HepG2 (cell line): ENCODE measurements around the gene UBE2M. TPM values are rescaled to one million over a fixed set of nuclear protein-coding genes. Genes with fewer than 3 reads are reported as not detected.
A peak's percentile ranks its signal among the peaks of the same experiment; 100 is the strongest.

Source experiments
- AKAP8 ChIP-seq: sonication (generic); formaldehyde crosslinking; IDR thresholded peaks from 2 replicates; pipeline ENCODE4 v1.5.1; 2020; ENCODE audit warnings: mild to moderate bottlenecking, missing genetic modification reagents
- ATF1 ChIP-seq: IDR thresholded peaks from 2 replicates; pipeline ENCODE4 v1.6.1; 2016; ENCODE audit warnings: mild to moderate bottlenecking, control low read depth
- ATRX ChIP-seq: sonication (generic); formaldehyde crosslinking; IDR thresholded peaks from 2 replicates; pipeline ENCODE4 v1.4.0; 2020; ENCODE audit warnings: missing genetic modification reagents, borderline replicate concordance
- ERF ChIP-seq: IDR thresholded peaks from 2 replicates; pipeline ENCODE4 v1.6.1; 2018; ENCODE audit warnings: missing biosample characterization, missing genetic modification reagents
- HNF4G ChIP-seq, 2 experiments: sonication (generic) in 1 of 2; formaldehyde crosslinking in 1 of 2; IDR thresholded peaks; 2 replicates each; pipeline versions ENCODE4 v1.4.0 to v1.6.1; 2011 to 2020; ENCODE audit warnings: borderline replicate concordance in 2 of 2, low read depth in 2 of 2, mild to moderate bottlenecking in 2 of 2, low read length in 1 of 2, missing genetic modification reagents in 1 of 2, moderate library complexity in 1 of 2
- IKZF1 ChIP-seq: fragments of 450-650 bp; IDR thresholded peaks from 2 replicates; pipeline ENCODE4 v1.7.1; 2016
- KLF15 ChIP-seq: sonication (generic); formaldehyde crosslinking; IDR thresholded peaks from 2 replicates; pipeline ENCODE4 v1.8.1; 2023; ENCODE audit warnings: borderline replicate concordance, mild to moderate bottlenecking, inconsistent platforms, missing genetic modification reagents, mixed read lengths
- NR2C2 ChIP-seq: sonication (generic); formaldehyde crosslinking; IDR thresholded peaks from 2 replicates; pipeline ENCODE4 v1.4.0; 2020; ENCODE audit warnings: missing genetic modification reagents, mild to moderate bottlenecking, moderate library complexity, borderline replicate concordance
- PCBP1 ChIP-seq: fragments of 200-400 bp; formaldehyde crosslinking; IDR thresholded peaks from 2 replicates; pipeline ENCODE4 v1.6.1; 2017; ENCODE audit warnings: mild to moderate bottlenecking, low read depth, low read length, borderline replicate concordance
- PLRG1 ChIP-seq: fragments of 450-650 bp; conservative IDR thresholded peaks from 2 replicates; pipeline ENCODE4 v1.6.1; 2016
- SMARCC2 ChIP-seq: fragments of 450-650 bp; IDR thresholded peaks from 2 replicates; pipeline ENCODE4 v1.6.1; 2017; ENCODE audit warnings: antibody characterized with exemption, mild to moderate bottlenecking
- TBX2 ChIP-seq: sonication (generic); formaldehyde crosslinking; IDR thresholded peaks from 2 replicates; pipeline ENCODE4 v1.5.0; 2020; ENCODE audit warnings: missing genetic modification reagents, mild to moderate bottlenecking, borderline replicate concordance
- ZBTB20 ChIP-seq: sonication (generic); formaldehyde crosslinking; IDR thresholded peaks from 2 replicates; pipeline ENCODE4 v1.8.1; 2023; ENCODE audit warnings: missing genetic modification reagents, low read depth, mild to moderate bottlenecking, borderline replicate concordance
- ZBTB7A ChIP-seq: sonication (generic); formaldehyde crosslinking; IDR thresholded peaks from 2 replicates; pipeline ENCODE4 v1.8.0; 2022; ENCODE audit warnings: mild to moderate bottlenecking, missing genetic modification reagents
- ZNF232 ChIP-seq: sonication (generic); formaldehyde crosslinking; IDR thresholded peaks from 2 replicates; pipeline ENCODE4 v1.4.0; 2020; ENCODE audit warnings: missing genetic modification reagents, borderline replicate concordance
- ZNF446 ChIP-seq: sonication (generic); formaldehyde crosslinking; IDR thresholded peaks from 2 replicates; pipeline ENCODE4 v1.5.0; 2020; ENCODE audit warnings: mild to moderate bottlenecking, missing genetic modification reagents
- ZNF496 ChIP-seq: sonication (generic); formaldehyde crosslinking; IDR thresholded peaks from 2 replicates; pipeline ENCODE4 v1.8.1; 2023; ENCODE audit warnings: mild to moderate bottlenecking, moderate library complexity, missing genetic modification reagents; ENCODE audit not compliant: insufficient replicate concordance
- ZNF563 ChIP-seq: sonication (generic); formaldehyde crosslinking; IDR thresholded peaks from 2 replicates; pipeline ENCODE4 v1.8.0; 2022; ENCODE audit warnings: mild to moderate bottlenecking, moderate library complexity, missing genetic modification reagents
- ZNF891 ChIP-seq: sonication (generic); formaldehyde crosslinking; IDR thresholded peaks from 2 replicates; pipeline ENCODE4 v1.5.0; 2020; ENCODE audit warnings: mild to moderate bottlenecking, missing genetic modification reagents
- polyA plus RNA-seq, 8 experiments: library from polyadenylated mRNA; depleted of rRNA in 3 of 8; stranded (reverse) in 7 of 8; unstranded in 1 of 8; fragments of >200 nt; fragmentation: Illumina TruSeq in 4 of 8; extraction: Trizol in 4 of 8; gene quantifications; 2 replicates each; pipeline versions ENCODE4 v1.2.1 to v1.2.3, GENCODE V29; 2011 to 2016; ENCODE audit warnings: low read depth in 4 of 8, missing spikeins in 1 of 8, mixed read lengths in 1 of 8; ENCODE audit not compliant: insufficient read depth in 1 of 8
- total RNA-seq, 5 experiments: library from RNA; depleted of rRNA; stranded (reverse); fragments of >200 nt; fragmentation: Illumina TruSeq; extraction: Trizol; gene quantifications; 2 replicates each; pipeline ENCODE4 v1.2.3, GENCODE V29; 2016; ENCODE audit warnings: low read depth in 1 of 5
- TF ChIP-seq, protein P1 (sequence below): sonication (generic); formaldehyde crosslinking; IDR thresholded peaks from 2 replicates; pipeline ENCODE4 v1.4.0; 2020; ENCODE audit warnings: missing genetic modification reagents, borderline replicate concordance
- TF ChIP-seq, protein P2 (sequence below): sonication (generic); formaldehyde crosslinking; IDR thresholded peaks from 2 replicates; pipeline ENCODE4 v1.4.0; 2020; ENCODE audit warnings: missing genetic modification reagents
- TF ChIP-seq, protein P3 (sequence below): sonication (generic); formaldehyde crosslinking; IDR thresholded peaks from 2 replicates; pipeline ENCODE4 v1.5.1; 2020; ENCODE audit warnings: mild to moderate bottlenecking, missing genetic modification reagents, moderate library complexity

Gene UBE2M
- total and polyA plus RNA-seq, 2 of the 13 experiments (the other 11 are each of a cell fraction or from before 2014, with no cell fraction given) = 36.2 to 50.3 TPM

DNA sequence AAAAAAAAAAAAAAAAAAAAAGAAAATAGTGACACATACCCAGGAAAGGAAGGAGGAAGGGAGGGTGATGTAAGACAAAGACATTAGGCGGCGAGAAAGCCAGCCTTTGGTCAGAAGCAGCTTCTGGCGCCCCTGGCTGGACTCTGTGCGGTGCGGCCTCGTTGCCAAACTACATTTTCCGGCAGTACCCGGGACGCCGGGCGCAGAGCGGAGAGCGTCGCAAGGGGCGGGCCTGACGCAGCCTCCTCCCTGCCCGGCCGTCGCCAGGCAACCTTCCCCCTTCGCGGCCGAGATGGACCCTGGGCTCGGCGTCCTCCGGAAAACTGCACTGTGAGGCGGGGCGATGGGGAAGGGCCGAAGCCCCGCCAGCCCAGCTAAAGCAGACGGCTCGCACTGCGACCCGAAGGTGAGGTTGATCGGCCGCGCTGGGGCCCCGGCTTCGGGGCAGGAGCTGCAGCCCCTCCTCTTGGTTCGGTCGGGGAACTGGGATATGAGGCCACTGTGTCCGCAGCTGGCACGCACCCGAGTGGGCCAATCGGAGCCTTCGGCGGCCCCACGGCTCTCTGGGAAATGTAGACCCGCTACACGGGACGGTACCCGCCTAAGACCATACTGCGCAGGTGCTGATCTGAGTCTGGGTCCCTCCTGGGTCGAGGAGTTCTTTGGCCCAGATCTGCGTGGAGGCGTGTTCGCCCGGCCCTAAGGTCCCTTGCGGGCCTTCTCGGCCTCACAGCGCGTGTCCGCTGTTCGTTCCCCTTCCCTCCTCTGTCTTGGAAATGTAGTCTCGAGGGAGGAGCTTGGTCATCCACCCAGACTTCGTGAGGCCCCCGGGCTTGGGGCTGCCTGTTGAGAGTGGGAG, 17.0 kb upstream of the UBE2M start (continued):
- TF ChIP-seq HNF4G (IDR thresholded peaks at IDR 0.05; ENCODE audit: borderline replicate concordance, low read depth, low read length) (peak; percentile 26; the same call in 1 of the 2 replicates), HNF4G (CRISPR knock-in tag; IDR thresholded peaks at IDR 0.05; ENCODE audit: borderline replicate concordance, low read depth) (no peak; the same call in 1 of the 2 replicates), ZNF232 (CRISPR knock-in tag) (peak; percentile 7; the same call in 1 of the 2 replicates), PCBP1 (no peak), AKAP8 (CRISPR knock-in tag) (peak; percentile 71; the same call in 1 of the 2 replicates), ATRX (CRISPR knock-in tag) (no peak), ZNF446 (CRISPR knock-in tag) (no peak), KLF15 (0 out of 2 replicates have a peak, but pooled peaks have one; percentile 59), ZBTB7A (no peak), SMARCC2 (no peak), ZNF563 (CRISPR knock-in tag) (peak; percentile 54; the same call in 1 of the 2 replicates), PLRG1 (no peak), NR2C2 (CRISPR knock-in tag) (no peak; the same call in 1 of the 2 replicates), IKZF1 (no peak), TBX2 (CRISPR knock-in tag) (peak; percentile 72), ERF (peak; percentile 83; the same call in 1 of the 2 replicates), ZNF891 (no peak; the same call in none of the 2 replicates), ZBTB20 (CRISPR knock-in tag) (peak; percentile 82), ATF1 (CRISPR knock-in tag) (peak; percentile 94), ZNF496 (CRISPR knock-in tag) (no peak)
- TF ChIP-seq, protein P1, sequence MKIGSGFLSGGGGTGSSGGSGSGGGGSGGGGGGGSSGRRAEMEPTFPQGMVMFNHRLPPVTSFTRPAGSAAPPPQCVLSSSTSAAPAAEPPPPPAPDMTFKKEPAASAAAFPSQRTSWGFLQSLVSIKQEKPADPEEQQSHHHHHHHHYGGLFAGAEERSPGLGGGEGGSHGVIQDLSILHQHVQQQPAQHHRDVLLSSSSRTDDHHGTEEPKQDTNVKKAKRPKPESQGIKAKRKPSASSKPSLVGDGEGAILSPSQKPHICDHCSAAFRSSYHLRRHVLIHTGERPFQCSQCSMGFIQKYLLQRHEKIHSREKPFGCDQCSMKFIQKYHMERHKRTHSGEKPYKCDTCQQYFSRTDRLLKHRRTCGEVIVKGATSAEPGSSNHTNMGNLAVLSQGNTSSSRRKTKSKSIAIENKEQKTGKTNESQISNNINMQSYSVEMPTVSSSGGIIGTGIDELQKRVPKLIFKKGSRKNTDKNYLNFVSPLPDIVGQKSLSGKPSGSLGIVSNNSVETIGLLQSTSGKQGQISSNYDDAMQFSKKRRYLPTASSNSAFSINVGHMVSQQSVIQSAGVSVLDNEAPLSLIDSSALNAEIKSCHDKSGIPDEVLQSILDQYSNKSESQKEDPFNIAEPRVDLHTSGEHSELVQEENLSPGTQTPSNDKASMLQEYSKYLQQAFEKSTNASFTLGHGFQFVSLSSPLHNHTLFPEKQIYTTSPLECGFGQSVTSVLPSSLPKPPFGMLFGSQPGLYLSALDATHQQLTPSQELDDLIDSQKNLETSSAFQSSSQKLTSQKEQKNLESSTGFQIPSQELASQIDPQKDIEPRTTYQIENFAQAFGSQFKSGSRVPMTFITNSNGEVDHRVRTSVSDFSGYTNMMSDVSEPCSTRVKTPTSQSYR (CRISPR knock-in tag) = peak; percentile 4; the same call in 1 of the 2 replicates
- TF ChIP-seq, protein P2, sequence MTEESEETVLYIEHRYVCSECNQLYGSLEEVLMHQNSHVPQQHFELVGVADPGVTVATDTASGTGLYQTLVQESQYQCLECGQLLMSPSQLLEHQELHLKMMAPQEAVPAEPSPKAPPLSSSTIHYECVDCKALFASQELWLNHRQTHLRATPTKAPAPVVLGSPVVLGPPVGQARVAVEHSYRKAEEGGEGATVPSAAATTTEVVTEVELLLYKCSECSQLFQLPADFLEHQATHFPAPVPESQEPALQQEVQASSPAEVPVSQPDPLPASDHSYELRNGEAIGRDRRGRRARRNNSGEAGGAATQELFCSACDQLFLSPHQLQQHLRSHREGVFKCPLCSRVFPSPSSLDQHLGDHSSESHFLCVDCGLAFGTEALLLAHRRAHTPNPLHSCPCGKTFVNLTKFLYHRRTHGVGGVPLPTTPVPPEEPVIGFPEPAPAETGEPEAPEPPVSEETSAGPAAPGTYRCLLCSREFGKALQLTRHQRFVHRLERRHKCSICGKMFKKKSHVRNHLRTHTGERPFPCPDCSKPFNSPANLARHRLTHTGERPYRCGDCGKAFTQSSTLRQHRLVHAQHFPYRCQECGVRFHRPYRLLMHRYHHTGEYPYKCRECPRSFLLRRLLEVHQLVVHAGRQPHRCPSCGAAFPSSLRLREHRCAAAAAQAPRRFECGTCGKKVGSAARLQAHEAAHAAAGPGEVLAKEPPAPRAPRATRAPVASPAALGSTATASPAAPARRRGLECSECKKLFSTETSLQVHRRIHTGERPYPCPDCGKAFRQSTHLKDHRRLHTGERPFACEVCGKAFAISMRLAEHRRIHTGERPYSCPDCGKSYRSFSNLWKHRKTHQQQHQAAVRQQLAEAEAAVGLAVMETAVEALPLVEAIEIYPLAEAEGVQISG (CRISPR knock-in tag) = peak; percentile 64
- TF ChIP-seq, protein P3, sequence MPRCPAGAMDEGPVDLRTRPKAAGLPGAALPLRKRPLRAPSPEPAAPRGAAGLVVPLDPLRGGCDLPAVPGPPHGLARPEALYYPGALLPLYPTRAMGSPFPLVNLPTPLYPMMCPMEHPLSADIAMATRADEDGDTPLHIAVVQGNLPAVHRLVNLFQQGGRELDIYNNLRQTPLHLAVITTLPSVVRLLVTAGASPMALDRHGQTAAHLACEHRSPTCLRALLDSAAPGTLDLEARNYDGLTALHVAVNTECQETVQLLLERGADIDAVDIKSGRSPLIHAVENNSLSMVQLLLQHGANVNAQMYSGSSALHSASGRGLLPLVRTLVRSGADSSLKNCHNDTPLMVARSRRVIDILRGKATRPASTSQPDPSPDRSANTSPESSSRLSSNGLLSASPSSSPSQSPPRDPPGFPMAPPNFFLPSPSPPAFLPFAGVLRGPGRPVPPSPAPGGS = peak; percentile 62; the same call in 1 of the 2 replicates
